Fibroblast of peridontal ligament (primary cell): ENCODE measurements around the gene FKBP9.
"Not testable (repeated sequence)": the region's sequence is repeated elsewhere in the genome, so short reads cannot be mapped to it uniquely, and the experiment has no call there.

Source experiments
- DNase-seq: peaks from one replicate; pipeline ENCODE4 v3.0.0-alpha.2; 2010; ENCODE audit errors: extremely low read depth

FKBP9 gene

DNA sequence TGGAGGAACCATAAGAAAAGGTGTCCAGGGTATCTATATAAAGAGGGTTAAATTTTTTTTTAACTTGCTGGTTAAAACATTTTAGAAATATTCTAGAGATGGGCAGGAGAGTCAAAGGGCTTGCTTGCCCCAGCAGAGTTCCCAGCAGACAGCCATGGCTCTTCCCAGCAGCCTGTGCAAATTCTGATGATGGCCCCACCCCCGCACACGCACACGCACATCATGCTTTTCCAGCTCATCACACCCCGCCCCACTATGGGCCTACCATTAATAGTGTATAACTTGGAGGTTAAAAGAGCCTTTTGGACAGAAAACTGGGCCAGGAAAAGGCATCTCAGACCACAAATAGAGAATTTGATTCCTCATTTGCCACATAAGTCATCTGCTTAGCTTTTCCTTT is 48.5 kb downstream of the FKBP9 start:
- not testable (repeated sequence) for DNase-seq

DNA sequence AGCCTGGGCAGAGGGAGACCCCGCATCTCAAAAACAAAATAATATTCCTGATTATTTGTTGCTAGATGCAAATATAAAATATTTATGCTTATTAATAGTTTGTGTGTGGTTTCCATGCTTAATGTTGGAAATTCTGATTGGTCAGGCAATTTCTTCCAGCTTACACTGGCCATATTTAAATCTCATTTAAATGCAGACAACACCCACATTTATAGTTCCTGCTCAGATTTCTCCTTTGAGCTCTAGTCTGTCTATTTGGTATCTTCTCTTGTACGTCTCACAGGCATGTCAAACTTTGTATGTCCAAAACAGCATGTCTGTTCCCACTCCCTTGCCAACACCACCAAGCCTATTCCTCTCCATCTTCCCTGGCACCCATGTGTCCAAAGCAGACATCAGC is 52.5 kb downstream of the FKBP9 start:
- DNase-seq, result no peak

DNA sequence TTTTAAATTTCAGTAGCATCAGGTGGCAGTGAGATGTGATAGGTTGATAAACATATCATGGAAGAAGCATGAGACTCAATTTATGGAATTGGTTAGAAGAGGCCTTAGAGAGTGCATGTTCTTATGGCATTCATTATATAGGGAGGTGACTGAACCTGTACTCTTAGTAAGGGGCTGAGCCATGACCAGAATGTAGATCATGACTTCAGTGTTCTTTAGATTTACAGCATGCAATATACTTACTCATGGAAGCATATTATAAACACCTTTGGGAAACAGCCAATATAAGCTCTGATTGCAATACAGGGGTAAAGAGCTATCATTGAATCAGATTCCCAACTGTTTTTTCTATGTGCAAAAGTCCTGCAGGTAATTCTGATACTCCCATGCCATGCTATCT is 55.1 kb downstream of the FKBP9 start:
- no peak for DNase-seq

DNA sequence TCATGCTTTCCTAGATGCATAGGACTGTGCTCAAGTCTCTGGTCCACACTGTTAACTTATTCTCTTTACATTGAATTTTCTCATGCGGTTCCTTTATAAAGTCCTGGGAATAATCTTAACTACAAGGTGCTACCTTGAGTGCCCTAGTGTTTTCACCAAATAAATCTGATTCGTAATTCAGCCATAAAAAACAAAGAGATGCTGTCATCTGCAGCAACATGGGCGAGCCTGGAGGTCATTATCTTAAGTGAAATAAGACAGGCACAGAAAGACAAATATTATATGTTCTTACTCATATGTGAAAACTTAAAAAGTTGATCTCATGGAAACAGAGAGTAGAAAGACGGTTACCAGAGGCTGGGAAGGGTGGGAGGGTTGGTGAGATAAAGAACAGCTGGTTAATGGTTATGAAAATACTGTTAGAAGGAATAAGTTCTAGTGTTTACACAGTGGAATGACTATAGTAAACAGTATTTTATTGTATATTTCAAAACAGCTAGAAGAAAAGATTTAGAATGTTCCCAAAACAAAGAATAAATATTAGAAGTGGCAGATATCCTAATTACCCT is 67.0 kb downstream of the FKBP9 start:
- no peak for DNase-seq

DNA sequence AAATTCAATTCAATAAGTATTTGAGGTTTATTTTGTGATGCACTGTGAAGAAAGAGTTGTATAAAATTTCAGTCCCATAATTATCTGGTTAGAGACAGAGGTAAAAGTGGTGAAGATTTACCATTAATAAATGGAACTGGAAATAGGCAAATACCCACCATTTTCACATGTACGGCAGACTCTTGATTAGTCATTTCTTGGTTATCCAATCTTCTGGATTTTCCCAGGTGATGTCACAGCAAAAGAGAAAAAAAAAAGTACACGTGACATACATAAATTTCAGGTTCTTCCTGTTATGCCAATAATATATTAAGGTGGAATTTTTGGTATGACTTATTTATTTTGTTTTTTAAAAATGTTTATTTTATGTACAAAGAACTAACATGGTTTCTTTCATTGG is 78.5 kb downstream of the FKBP9 start:
- DNase-seq, result no peak

DNA sequence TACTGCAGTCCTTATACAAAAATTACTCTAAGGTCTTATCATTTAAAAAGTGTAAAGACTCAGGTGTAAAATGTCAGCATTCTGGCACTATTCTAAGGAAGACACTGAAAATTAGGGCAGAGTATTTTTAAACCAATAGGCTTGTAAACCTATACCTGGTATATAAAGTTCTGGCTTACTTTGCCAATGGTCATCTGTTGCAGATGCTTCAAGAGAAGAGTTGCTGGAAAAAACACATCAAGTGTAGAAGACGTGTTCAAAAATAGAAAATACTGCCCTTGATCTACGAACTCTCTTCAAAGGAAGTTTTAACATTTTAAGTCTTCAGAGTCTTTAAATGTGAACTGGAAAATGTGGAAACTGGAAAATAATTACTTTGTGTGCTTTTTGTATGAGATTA is 81.4 kb downstream of the FKBP9 start:
- no peak for DNase-seq

DNA sequence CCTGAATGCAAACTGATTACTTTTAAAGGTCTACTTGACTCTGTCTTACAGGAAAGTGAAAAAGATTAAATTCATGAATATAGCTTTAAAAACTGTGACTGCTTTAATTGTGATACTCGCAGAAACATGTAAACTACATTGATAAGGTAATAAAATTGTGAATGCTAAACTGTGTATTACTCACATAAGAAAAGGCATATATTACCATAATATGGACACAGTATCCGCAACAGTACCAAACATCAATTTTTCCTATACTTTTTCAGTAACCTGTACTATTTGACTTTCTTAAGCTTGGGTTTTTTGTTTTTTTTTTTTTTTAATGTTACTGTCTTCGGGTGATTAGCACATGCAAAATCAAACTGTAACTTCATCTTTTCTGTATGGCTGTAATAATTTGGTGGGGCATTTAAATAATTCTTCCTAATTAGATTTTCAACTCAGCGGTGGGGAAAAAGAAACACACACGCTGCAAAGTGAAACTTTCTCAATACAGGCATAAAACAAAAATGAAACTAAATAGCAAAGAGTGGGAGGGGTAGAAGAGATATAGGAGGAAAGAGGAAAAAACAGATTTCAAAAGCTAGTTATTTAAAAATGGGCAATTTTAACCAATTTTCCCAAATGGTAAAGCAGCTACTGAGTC is 82.1 kb downstream of the FKBP9 start:
- peak; percentile 52 for DNase-seq

DNA sequence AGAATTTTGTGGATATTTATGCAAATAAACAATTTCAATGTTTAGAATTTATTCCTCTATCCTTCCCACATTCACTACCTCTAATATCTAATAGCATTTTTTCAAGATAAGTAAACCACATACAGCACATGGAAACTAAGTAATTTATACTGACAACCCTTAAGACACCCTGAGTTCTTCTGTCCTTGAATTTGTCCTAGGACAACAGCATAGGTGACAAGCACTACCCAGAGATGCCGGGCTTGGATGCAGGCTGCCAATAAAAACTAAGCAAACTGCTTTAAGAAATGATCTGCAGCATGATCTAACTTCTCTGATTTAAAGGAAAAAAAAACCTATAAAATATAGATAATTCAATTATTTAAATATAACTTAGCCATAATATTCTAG is 82.7 kb downstream of the FKBP9 start:
- DNase-seq, result no peak

DNA sequence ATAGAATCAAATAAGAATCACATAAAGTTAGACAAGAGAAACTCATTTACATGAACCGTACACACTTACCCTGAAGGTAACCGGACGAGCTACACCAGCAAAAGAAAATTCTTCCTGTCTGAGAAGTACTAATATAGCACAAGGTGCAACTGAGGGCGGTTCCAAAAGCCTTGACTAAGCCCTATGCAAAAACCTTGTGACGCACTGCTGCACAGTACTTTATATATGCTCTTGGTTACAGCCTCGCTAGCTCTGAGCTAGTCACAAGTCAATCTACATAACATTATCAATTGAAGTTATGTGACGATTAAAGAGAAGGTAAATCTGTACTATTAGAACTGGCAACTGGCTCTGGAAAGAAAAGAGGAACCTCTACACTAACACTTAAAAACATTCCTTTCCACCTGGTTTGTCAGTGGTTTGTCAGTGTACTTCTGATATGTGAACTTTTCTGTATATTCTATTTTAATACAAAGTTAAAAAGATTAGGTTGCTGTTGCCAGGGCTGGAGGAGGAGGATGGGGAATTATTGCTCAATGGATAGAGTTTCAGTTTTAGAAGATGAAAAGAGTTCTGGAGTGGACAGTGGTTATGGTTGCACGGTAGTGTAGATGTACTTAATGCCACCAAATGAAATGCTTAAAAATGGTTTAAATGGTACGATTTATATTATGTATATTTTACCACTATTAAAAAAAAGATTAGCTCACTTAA is 83.7 kb downstream of the FKBP9 start:
- DNase-seq, result peak; percentile 65

DNA sequence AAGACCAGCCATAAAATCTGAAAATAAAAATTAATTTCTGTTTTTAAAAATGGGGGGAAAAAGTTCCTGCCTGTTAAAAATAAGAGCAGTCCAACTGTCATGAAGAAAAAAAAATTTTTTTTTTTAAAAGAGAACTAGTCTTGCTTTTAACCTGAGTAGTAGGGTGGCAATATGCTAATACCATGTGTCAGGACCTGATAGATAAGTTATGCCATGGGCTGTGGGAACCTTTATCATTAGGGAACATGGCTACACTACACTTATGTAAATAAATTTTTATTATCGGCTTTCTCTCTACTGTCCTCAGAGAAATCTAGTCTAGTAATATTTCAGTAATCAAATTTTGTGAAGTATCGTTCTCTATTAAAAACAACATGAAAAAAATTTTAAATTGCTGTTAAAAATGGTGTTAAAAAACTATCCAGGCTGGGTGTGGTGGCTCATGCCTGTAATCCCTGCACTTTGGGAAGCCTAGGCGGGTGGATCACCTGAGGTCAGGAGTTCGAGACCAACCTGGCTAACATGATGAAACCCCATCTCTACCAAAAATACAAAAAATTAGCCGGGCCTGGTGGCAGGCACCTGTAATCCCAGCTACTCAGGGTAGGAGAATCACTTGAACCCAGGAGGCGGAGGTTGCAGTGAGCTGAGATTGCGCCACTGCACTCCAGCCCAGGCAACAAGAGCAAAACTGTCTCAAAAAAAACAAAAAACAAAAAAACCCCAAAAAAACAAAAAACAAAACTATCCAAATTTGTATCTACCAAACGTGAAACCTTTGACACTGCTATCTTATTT is 84.6 kb downstream of the FKBP9 start:
- no peak for DNase-seq

DNA sequence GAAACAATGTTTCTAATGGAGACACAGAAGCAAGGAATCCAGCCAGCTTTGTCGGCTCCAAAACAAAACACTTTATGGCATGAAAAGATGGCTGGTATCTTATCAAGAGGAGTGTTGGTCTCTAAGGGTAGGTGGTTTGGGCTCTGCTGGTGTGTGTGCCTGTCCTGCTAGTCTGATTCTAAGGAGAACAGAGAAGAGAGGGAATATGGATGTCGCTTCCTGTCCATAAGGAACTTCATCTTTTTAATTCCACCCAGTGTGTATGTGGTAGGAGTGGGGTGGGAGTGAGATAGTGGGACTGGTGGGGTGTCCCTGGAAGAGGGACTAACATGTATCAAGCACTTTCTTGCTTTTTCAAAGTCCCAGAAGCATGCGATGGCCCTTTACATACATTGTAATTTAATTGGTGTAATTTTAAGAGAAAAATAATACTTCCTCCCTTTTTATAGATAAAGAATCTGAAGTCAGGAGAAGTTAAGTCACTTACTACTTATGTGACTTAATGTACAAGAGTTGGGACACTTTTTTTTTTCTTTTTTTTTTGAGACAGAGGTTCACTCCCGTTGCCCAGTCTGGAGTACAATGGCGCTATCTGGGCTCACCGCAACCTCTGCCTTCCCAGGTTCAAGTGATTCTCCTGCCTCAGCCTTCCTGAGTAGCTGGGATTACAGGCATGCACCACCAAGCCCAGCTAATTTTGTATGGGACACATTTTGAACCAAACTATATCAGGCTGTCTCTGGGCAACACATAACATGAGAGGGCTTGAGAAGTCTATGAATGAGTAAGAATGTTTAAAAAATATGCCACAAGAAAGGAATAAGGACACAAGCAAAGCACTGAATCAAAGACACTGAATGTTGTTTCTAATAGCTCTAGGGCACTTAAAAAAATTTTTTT is 86.5 kb downstream of the FKBP9 start:
- DNase-seq, result no peak

DNA sequence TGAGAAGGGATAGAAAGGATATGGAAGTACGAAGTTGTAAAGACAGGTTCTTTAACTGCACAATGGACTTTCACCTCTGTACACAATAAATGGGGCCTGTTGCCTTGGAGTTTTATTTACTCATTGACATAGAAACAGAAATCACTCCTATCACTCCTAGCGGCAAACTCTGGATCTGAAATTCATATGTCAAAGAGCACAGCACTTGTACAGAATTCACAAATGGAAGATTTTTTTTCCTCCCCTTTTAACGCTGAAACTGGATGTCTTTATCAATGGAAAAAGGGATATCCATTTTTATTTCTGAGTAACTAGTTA is 87.1 kb downstream of the FKBP9 start:
- peak; percentile 52 for DNase-seq

DNA sequence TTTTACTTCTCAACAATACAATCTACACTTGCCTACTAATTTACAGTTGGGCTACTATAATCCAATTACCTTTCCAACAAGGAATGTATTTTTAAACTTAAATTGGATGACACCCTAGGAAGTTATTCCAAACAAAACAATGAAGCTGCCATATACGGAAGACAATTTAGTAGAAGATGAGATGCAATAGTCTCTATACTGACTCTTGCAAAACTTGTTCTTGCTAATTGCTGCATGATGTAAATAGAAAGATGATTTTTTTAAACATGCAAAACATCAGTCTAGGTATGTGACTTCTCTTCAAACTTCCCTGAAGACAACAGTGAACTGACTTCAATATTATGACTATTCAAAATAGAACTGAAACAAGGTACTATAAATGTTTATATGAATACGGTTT is 87.7 kb downstream of the FKBP9 start:
- DNase-seq, result no peak

DNA sequence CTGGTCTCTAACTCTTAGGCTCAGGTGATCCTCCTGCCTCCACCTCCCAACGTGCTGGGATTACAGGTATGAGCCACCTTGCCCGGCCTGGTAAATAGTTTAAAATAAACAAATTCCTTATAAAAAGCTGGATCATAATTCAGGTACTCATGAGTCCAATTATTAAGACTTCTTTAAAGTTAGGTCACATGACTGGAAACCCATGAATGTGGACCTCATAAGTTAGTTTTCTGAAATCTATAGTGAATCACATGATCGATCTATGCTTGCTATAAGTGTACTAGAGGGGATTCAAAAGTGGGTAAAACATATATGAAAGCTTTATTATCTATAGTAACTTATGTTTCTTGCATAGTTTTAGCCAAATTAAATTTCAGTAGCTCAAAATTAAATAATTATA is 91.0 kb downstream of the FKBP9 start:
- DNase-seq, result no peak

DNA sequence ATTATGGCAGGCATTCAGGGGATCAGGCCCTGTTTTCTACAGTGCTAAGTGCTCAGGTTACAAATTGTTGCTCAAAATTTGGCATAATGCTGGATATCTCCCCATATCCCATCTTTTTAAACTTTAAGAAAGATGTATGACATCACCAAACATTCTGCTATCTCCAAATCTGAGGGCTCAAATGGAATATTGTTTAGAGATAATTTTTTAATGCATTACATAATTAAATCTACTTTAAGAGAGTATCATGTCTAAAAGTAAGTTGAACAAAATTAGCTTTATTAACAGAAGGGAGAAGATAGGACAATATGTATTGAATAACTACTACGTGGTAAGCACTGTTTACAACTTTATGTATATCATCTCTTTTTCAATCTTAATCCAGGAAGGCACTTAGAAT is 91.5 kb downstream of the FKBP9 start:
- no peak for DNase-seq

DNA sequence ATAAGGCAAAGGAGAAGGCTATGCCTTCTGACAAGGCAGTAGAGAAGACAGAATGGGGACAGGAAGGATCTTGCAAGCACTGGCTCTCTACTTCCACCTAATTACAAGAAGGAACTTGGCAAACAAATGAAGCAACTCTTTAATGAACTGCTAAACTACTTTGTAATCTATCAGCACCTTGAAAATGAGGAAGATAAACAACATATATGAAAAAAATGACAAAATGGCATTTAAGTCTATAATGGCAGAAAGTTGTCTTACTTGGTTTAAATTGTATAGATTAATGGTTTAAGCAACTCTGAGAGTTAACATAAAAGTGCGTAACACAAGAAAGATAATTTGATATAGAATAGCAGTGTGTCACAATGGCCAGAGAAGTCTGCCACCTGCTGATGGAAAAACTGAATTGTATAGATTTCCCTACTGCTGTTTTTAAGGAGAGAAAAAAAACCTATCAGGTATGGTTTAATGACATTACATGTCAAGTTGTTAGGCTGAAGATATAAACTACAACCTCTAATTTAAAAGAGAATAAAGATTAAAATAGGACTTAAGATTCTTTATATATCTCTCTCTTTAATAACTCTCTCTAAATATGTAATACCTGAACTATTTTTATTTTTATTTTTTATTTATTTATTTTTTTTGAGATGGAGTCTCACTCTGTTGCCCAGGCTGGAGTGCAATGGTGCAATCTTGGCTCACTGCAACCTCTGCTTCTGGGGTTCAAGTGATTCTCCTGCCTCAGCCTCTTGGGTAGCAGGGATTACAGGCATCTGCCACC is 93.5 kb downstream of the FKBP9 start:
- DNase-seq, result peak; percentile 76

DNA sequence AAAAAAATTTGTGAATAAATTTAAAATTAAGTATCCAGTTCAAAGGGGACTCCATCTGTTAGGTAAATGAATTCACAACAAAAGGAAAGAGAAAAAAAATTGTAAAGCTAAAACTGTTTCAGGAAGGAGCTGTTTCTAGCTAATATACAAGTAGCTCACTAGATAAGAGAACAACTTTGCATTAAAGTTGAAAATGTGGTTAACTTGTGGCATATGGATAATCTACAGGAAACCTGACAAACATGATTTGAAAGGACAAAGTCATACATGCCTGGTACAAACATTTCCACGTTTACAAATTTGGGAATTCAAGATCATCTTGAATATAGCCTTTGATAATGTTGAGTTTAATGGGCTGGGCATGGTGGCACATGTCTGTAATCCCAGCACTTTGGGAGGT is 96.5 kb downstream of the FKBP9 start:
- DNase-seq, result no peak

DNA sequence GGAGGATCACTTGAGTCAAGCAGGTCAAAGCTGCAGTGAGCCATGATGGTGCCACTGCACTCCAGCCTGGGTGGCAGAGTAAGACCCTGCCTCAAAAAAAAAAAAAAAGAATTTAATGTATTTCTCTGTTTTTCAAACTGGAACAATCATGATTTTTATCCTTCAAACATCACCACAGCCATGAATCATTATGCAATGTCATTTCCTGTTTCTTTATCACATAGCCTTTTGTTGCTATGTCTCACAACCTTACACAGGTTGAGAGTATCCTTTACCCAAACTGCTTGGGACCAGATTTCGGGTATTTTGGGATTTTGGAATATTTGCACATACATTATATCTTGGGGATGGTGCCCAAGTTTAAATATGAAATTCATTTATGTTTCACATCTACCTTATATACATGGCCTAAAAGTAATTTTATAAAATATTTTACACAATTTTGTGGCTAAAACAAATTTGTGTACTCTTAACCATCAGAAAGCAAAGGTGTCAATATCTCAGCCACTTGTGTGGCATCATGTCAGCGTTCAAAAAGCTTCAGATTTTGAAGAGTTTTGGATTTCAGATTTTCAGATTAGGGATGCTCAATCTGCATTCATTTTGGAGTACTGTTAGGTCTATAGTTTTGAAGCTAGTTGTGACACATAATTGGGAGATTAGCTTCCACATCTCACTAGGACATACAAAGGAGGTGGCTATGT is 97.2 kb downstream of the FKBP9 start:
- peak; percentile 18 for DNase-seq

DNA sequence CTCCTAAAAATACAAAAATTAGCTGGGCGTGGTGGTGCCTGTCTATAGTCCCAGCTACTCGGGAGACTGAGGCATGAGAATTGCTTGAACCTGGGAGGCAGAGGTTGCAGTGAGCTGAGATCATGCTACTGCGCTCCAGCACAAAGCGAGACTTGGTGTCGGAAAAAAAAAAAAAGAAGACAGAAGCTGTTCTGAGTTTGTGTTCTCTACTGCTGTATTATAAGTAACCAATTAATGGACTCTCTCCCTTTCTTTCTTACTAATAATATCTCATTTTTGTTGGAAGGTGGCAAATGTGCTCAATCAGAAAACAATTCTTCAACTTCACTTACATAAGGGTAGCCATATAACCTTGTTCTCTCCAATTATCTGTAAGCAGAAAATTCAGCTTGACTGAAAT is 97.9 kb downstream of the FKBP9 start:
- no peak for DNase-seq
